ENCODE measurements around the gene ZNF670.

GRCh38 chr1:247105966-247106365, 27.4 kb upstream of the ZNF670 start:
- TF ChIP-seq POLR2A (IDR thresholded peaks at IDR 0.05; ENCODE audit: low read length) (no peak), GATA1 (IDR thresholded peaks at IDR 0.05; ENCODE audit: low read depth, low read length) (no peak)
